HG03095 (cell line): ENCODE data around the gene PRKACG.

ENCODE experiments used
- ATAC-seq: cut with Tn5 transposase; IDR thresholded peaks from one replicate; pipeline ENCODE4 v1.9.1; 2021; ENCODE audit warnings: moderate library complexity; ENCODE audit not compliant: unreplicated experiment

The PRKACG gene

DNA sequence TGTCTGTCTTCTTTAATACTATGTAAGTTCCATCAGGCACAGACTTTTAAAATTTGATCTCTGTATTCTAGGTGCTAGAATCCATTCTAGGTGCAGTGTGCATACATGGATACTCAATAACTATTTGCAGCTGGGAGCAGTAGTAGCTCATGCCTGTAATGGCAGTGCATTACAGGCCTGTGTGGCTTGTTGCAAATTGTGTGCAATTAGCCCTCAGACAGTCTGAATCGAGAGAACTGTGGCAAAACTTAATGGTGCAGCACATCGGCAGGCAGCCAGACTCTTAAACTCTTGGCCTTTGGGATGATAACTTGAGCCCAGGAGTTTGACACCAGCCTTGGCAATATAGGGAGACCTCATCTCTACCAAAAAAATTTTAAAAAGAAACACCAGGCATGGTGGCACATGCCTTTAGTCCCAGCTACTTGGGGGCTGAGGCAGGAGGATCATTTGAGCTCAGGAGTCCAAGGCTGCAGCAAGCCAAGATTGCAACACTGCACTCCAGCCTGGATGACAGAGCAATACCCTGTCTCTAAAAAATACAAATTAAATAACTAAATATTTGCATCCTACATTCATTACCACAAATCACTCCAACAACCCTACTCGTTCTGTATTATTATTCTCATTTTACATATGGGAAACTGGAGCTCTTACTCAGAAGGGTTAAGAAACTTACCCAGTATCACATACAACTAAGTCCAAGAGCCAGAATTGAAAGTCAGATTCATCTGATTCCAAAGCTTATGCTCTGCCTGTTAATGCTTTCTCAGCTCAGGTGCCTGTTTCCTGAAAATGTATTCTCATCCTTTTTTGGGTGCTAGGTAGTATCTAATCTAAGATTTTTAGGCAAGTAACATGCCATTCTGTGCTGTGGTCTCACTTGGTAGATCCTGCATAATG is 30.1 kb downstream of the PRKACG start:
- ATAC-seq, result no peak

DNA sequence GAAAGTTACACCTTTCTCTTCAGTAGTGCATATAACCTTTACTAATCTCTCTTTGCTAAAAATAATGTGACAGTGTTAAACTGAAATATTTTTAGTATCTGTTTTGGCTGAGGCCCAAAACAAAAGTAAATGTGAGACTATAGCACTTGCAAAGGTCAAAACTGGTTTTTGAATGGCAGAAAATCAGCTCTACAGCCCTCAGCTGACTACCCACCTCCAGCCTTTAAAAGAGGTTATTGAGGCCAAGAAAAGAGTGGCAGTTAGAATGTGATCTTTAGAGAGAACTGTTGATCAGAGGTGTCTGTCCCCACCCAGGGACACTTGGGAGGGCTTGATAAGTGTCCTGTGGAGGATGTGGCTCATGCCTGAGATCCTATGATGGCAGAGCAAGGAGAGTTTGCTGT is 30.9 kb downstream of the PRKACG start:
- peak; percentile 42 for ATAC-seq

DNA sequence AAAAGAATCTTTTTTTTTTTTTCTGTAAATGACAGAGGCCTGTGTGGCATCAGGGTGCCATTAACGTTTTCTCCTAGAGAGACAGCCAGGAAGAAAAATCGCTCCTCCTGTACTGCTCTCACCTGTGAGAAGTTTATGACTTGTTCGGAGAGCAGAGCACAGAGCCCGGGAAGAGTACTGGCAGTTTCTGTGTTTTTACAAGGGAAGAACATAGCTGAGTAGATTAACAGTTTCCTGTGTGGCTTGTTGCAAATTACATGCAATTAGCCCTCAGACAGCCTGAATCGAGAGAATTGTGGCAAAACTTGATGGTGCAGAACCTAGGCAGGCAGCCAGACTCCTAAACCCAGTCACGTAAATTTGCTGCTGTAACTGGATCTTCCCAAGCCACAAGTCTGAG is 32.1 kb downstream of the PRKACG start:
- ATAC-seq, result peak; percentile 41

DNA sequence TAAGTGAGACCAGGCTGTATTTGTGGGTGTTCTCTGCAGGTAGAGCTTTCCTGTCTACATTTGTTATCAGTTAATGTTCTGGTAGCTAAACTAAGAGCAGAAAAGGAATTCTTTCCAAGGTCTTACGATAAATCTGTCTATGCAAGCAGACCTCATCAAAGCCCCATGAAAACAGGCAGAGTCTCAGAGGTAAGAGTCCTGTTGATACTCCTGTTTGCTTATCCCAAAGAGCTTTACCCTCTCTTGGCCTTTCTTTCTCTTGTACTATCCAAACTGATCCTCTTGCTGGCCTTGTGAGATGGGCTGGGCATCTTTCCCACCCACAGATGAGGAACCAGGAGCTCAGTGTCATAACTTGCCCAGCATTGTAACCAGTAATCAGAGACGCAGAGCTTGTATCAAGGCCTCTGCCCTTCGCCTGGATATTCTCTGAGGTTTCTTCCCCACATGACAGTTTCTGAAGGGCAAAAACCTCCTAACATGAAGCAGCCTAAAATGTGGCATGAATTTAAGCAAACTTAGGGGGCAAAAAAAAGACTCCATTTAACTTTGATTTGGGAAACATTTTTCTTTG is 33.5 kb downstream of the PRKACG start:
- ATAC-seq, result no peak

DNA sequence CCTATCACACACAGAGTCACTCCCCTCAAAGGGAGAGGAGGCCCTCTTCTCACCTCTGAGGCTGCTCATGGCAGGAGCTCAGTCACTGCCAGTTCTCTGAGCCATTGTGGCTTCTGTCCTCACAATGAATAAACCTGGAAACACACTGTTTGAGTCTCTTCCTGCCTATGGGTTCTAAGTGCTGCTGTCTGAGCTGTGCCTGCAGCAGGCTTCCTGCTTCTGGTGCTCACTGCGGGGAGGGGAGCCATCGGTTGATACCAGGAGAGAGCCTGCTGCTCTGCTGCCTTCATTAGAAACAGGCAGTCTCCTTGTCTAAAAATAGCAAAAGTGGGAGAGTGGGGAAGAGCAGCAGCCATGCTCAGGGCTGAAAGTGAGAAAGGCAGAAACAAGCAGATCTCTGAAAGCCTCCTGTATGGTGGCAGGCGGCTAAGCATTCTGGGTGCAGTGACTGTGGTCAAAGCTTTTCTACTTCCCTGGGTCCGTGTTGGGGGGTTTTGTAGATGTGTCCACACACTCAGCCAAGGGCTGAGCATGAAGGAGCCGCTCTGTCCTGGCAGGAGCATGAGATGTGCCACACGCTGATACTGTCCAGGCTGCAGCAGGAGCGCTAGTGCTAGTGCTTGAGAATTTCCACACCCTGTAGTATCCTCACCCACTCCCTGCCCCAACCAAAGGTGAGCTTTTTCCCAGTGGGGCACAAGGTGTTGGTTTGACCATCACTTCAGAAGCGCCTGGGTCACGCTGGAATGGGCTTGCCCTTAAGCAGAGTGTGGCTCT is 34.2 kb downstream of the PRKACG start:
- no peak for ATAC-seq

DNA sequence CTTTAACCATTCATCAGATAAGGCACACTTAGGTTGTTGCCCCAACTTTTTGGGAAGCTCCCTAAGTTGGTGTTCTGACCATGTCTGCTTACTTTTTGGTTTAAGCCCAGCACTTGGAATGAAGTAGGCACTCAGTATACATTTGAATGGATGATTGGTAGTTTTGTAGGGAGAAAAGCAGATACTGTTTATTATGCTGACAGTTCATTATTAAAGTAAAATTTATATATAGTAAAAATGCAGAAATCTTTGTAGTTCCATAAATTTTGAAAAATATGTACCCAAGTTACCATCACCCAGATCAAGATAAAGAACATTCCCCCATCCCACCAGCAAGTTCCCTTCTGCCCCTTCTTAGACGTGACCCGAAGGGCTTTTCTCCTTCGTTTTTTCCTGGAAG is 35.4 kb downstream of the PRKACG start:
- no peak for ATAC-seq

DNA sequence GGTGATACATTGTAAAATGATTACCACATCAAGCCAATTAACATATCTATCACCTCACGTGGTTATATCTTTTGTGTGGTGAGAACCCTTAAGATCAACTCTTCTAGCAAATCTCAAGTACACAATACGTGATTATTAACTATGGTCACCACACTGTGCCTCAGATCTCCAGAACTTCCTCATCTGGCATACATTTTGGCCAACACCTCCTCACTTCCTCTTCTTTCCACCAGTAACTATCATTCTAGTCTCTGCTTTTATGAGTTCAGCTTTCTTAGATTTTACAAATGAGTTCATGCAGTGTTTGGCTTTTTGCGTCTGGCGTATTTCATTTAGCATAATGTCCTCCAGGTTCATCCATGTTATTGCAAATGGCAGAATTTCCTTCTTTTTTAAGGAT is 35.8 kb downstream of the PRKACG start:
- no peak for ATAC-seq

DNA sequence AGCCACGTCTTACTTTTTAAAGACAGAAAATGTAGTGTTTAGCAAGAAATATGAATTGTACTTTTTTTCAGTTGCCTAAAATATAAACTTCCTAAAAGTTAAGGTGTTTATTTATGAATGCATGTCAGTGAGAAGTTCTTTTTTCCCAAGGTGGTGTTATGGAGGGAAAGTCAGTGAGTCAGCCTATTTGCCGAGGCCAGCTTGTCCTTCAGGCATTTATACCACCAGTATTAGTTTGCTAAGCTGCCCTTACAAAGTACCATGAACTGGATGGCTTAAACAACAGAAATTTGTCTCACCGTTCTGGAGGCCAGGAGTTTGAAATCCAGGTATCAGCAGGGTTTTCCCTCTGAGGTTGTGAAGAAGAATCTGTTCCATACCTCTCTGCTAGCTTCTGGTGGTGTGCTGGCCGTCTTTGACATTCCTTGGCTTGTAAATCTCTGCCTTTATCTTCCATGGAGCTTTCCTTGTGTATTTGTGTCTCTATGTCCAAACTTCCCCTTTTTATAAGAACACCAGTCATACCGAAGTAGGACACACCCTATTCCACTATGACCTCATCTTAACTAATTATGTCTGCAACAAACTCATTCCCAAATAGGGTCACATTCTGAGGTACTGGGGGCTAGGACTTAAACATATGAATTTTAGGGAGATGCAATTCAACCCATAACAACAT is 38.4 kb downstream of the PRKACG start:
- ATAC-seq, result no peak

DNA sequence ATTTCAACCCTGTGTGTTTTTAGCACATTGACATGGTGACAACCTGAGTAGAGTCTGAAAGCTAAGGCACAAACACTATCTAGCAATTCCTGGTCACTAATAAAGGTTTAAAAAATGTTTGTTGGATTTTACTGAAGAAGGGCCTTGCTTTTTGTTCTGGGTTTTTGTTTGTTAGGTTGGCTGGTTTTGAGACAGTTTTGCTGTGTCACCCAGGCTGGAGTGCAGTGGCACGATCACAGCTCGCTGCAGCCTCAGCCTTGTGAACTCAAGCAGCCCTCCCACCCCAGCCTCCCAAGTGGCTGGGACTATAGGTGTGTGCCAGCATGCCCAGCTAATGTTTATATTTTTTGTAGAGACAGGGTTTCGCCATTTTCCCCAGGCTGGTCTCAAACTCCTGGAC is 39.0 kb downstream of the PRKACG start:
- no peak for ATAC-seq

DNA sequence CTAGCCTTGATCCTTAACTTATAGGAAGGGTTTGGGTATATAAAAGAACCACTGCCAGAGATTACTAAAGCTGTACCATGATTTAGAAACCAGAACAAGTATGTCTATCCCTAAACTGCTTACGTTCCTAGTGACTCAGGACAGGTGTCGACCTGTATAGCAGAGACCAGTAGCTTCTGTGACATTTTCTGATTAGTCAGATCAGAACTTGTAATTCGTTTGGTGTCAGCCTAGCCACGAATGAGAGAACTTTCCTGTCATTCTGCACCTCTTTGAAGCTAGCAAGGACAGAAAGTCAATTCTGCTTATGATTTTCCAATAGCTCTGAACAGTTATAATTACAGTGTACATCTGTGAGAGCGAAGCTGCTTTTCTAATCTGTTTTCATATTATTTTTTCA is 39.5 kb downstream of the PRKACG start:
- ATAC-seq, result peak; percentile 89

DNA sequence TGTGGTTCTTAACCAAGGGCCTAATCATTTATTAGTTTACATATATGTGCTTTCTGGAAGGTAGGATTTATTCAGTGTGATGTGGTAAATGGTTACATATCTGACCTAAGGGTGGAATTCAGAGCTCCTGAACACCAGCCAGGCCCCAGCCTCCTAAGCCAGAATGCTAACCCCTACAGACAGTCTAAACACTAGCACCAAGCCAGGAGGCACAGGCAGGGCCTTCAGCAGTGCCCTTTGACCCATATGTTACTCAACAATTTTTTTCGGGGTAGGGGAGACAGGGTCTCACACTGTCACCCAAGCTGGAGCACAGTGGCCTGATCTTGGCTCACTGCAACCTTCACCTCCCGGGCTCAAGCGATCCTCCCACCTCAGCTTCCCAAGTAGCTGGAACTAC is 40.3 kb downstream of the PRKACG start:
- ATAC-seq, result no peak

DNA sequence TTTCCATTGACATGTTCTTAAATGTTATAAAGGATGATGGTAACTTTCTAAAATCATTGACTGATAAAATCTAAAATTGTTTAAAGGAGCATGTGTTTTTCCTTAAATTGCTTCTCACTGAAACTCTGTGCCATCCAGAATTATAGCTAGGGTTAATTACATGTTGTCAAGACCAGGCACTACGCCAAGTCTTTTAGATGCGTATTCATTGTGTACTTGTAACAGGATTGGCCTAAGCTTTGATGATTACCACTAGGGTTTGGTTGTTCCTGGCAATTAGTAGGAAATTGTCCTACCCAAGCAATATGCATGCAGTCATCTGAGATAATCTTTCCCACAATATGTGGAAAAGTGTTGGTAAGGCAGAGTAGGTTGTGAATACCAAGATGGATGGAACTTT is 43.8 kb downstream of the PRKACG start:
- no peak for ATAC-seq

DNA sequence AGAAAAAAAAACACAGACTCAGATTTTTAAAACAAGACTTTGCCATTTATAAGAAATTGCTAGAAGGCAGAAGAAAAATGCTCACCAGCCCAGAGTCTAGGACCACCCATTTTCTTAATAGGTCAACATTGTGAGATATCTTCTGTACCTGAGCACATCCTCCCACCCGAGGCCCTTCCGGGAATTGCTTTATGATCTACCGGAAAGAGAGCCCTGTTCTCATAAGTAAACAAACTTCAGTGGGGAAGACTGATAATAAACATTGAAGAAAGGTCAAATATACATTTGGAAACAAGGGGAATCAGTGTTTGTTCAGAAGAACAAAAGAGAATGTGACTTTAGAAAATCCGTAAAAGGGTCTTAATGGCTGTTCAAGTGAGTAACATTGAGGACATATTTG is 44.4 kb downstream of the PRKACG start:
- no peak for ATAC-seq

DNA sequence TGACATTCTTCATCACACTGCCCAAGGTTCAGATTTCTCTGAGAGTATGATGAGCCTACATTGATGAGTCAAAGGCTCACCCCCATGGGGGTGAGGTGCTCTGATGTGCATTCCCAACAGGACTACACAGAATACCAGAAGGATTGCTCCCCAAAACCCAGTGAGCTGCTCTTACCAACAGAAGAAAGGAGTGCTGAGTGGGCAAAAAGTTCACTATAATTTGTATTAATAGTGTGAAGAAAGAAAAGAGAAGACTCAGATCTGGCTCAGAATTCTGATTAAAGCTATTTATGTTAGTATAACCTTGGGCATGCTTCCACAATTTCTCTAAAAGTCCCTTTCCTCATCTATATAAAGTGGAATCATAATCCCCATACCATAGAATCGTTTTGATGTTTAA is 46.1 kb downstream of the PRKACG start:
- ATAC-seq, result no peak

DNA sequence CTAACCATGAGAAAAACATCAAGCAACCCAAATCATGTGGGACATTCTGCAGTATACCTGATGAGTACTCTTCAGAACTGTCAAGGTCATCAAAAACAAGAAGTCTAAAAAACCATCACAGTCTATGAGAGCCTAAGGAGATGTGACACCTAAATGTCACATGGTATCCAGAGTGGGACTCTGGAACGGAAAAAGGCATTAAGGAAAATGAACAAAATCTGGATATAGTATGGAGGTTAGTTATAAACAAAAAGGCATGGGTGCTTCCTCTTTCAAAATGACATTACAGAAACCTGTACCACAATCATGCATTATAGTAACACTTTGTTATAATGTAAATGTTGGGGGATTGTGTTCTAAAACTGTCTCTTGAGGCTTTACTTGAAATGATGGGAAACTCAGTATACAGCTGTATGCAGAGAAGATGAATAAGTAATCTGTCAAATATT is 47.4 kb downstream of the PRKACG start:
- ATAC-seq, result peak; percentile 47

DNA sequence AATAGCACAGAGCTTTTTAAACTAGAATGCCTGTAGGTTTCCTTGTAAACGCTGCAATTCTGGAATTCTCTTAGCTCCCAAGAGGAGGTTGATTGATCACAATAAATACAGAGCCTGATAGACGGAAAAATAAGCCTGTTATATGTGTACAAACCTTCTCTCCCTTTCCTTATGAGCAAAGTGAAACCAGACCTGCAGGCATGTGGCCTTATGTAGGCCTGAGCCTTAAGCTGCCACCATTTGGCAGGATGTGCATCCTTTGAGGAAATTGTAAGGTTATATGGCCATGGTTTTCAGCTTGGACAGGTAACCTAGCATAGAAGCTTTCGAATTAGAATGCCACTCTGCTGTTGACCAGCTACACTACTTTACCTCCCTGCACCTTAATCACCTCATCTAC is 49.1 kb downstream of the PRKACG start:
- ATAC-seq, result no peak

DNA sequence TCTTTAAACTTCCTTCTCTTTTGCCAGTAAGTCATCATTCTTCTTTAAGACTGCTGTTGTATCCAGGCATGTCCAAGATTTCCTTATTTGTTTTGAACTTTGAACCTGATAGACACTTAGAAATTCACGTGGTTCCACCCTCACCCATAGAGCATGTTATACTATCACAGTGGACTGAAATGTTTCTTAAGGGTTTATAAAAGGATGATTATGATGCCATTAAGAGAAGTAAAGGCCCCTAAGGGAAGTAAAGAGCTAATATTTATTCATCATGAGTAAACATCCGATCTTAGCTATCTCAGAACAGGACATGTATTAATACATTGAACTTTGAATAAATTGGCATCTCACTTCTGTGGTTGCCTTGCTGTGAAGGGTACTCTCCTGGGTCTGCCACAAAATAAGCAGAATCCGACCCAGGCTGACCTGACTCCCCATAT is 49.8 kb downstream of the PRKACG start:
- no peak for ATAC-seq

DNA sequence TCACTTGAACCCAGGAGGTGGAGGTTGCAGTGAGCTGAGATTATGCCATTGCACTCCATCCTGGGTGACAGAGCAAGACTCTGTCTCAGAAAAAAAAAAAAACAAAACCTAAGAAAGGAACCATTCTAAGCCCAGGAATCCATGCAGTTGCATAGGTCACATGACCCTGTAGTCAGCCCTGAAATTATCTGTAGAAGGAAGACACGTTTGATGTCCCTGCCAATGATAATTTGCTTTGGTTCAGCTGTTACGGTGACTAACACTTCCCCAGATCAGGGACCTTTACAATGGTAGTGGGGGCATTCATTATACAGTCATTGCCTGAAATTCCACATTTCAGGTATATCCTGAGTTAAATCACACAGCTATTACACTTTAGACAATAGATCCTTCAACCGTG is 50.5 kb downstream of the PRKACG start:
- ATAC-seq, result no peak
